HG03469 (cell line): Measurements from ENCODE around the gene SEC62.
A peak's percentile ranks its signal among the peaks of the same experiment; 100 is the strongest.

ENCODE experiments used
- ATAC-seq: cut with Tn5 transposase; IDR thresholded peaks from one replicate; pipeline ENCODE4 v1.9.1; 2021; ENCODE audit warnings: mild to moderate bottlenecking, moderate library complexity, moderate number of reproducible peaks; ENCODE audit not compliant: unreplicated experiment

The SEC62 gene

GRCh38 chr3:169966428-169966950 lies at the start of gene SEC62:
TSS of gene SEC62 (plus strand) at chr3:169966807. CDS start at chr3:169966823, 16 bp downstream.
- peak; percentile 77 for ATAC-seq

- ATAC-seq: no peak
These were observed 43.4 kb upstream of the SEC62 start for GRCh38 chr3:169923189-169923588.

- no peak for ATAC-seq
These were observed 42.8 kb upstream of the SEC62 start for GRCh38 chr3:169923831-169924230.

- ATAC-seq: no peak
These were observed 36.6 kb upstream of the SEC62 start for GRCh38 chr3:169929830-169930519.

GRCh38 chr3:169930843-169931242 lies 35.8 kb upstream of the SEC62 start:
- ATAC-seq: no peak

GRCh38 chr3:169931747-169932520 lies 34.7 kb upstream of the SEC62 start:
- ATAC-seq: peak; percentile 86

GRCh38 chr3:169939320-169939719 lies 27.3 kb upstream of the SEC62 start:
- no peak for ATAC-seq

GRCh38 chr3:169939751-169940150 lies 26.9 kb upstream of the SEC62 start:
- ATAC-seq: no peak

- ATAC-seq: peak; percentile 58
These were observed 26.0 kb upstream of the SEC62 start for GRCh38 chr3:169940470-169941181.

GRCh38 chr3:169945313-169945712 lies 21.3 kb upstream of the SEC62 start:
- ATAC-seq: peak; percentile 86

GRCh38 chr3:169946336-169946735 lies 20.3 kb upstream of the SEC62 start:
- ATAC-seq: no peak

GRCh38 chr3:169948559-169949448 lies 17.8 kb upstream of the SEC62 start:
- ATAC-seq: no peak

GRCh38 chr3:169952045-169952444 lies 14.6 kb upstream of the SEC62 start:
- ATAC-seq: no peak

GRCh38 chr3:169953462-169954141 lies 13.0 kb upstream of the SEC62 start:
- ATAC-seq: peak; percentile 12

GRCh38 chr3:169954142-169954756 lies 12.4 kb upstream of the SEC62 start:
- ATAC-seq: peak; percentile 62

GRCh38 chr3:169955406-169955805 lies 11.2 kb upstream of the SEC62 start:
- ATAC-seq: no peak

- no peak for ATAC-seq
These were observed 2.4 kb upstream of the SEC62 start for GRCh38 chr3:169964176-169964575.

- peak; percentile 12 for ATAC-seq
These were observed 812 bp upstream of the SEC62 start for GRCh38 chr3:169965562-169966427.
